NCI-H510A treated with DMSO at 0.1 percent for 48 hours (cell line): ENCODE measurements around the gene ZNF280C.

ENCODE experiments used
- DNase-seq: peaks from one replicate; lab custom pipeline; 2025; lab: John Stamatoyannopoulos, UW

ZNF280C gene

DNA sequence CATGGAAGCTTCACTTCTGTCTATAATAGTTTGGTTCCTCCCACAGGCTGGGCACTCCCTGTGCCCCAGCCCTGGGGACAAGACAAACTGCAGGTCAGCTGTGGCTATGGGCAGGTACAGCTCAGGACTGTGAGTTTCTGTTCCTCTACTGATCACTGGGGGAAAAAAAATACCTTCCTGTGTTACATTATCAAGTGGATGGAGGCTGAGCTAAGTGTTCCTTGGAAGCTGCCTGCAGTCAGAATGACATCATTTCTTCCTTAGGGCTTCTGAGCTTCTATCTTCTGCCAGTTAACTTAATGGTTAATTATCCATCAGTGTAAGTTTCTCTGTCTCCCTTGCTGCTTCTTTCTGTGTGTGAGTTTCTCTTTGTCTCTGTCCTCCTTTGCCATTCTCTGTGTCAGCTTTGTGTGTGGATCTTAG lies 92.3 kb downstream of the ZNF280C start:
- DNase-seq: no peak

DNA sequence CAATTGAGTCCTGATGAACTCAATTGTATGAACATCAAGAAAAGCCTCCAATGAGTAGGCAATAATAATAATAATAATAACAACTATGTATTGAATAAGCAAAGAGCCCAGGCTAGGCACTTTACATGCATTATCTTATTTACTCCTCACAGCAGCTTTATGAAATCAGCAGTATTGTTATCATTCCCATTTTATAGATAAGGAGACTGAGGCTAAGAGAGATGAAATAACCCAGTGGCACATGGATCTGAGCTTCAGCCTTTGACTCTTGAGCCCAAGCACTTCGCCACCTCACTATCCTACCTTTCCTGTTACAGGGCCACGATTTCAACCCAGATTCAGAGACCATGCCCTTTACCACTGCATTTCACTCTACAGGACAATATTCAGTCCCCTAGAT lies 93.8 kb downstream of the ZNF280C start:
- no peak for DNase-seq

DNA sequence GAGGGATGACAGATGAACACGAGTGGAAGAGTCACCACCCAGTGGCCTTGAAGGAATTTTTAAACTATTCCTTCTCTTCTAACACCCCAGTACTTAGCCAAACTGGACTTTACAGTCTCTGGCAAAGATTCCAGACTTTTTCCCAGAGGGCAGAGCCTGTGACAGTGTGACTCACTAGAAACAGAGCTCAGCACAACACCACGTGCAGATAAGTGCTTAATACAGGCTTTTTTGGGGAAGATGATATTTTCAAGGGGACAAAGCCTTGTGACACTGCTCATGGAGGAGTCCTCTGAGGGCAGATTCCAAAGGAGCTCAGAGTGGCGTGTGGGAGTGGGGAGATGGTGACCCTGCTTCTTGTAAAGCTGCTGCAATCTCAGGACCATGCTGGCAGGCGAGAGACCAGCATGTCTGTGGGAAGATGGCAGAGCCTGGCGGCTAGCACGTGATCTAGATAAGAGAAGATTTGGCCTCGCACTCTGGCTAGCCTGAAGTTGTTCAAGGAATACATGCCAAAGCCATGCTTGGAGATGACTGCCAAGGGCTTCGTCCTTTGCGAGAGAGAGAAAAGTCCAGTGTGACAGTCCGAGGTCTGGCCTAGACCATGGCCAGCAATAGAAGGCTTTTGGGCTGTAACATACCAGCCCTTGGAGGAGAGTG lies 94.5 kb downstream of the ZNF280C start:
- no peak for DNase-seq

DNA sequence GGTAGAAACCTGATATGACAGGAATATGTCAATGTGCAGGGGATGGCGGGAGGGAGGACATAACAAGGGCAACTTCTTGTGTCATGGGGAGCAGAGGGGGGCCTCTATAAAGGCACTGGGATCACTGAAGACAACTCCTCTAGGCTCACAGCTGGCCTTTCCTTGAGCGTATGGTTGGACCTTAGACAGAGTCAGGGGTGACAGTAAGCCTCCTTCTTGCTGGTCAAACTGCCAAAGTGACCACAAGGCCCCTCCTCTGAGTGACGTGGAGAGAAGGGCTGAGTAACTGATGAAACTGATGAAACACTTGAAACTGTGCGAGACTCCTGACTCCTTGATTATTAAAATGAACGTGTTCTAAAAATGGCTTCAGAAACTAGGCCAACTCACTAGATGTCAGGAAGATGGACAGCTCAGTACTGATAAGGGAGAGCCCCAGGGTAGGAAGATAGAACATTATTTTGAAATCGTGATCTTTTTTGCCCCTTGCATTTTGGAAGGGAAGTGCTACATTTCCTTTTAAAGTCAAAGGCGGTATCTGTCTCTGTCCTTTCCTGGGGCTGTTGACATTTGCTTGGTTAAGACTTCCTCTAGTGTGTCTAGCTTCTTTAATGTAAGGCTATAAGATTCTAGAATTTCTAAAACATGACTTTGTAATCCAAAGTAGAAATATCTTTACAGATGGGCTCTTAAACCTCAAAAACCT lies 95.4 kb downstream of the ZNF280C start:
- DNase-seq: no peak

DNA sequence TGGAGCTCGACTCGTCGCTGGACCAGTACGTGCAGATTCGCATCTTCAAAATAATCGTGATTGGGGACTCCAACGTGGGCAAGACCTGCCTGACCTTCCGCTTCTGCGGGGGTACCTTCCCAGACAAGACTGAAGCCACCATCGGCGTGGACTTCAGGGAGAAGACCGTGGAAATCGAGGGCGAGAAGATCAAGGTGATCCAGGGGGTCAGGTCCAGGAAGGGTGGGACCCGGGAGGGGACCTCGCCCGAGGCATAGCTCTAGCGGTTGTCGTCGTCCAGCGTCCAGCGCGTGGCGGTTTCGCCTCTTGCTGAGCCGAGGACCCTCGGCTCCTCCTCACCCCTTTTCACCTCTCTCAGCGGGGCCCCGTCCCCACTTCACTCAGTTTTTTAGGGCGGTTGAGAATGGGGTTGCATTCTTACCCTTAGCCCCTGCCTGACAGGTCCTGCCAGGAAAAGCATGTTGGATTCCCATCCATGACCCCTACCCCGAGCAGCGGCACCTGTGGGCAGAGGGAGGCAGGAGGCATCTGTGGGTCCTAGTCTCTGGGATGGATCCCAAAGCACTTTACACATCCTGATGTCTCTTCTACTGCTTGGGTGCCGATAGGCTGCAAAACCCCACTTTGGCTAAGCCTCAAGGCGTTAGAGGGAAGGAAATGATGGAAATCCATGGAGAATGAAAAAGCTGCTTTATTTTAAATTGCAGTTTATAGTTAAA lies 96.4 kb downstream of the ZNF280C start:
- no peak for DNase-seq

DNA sequence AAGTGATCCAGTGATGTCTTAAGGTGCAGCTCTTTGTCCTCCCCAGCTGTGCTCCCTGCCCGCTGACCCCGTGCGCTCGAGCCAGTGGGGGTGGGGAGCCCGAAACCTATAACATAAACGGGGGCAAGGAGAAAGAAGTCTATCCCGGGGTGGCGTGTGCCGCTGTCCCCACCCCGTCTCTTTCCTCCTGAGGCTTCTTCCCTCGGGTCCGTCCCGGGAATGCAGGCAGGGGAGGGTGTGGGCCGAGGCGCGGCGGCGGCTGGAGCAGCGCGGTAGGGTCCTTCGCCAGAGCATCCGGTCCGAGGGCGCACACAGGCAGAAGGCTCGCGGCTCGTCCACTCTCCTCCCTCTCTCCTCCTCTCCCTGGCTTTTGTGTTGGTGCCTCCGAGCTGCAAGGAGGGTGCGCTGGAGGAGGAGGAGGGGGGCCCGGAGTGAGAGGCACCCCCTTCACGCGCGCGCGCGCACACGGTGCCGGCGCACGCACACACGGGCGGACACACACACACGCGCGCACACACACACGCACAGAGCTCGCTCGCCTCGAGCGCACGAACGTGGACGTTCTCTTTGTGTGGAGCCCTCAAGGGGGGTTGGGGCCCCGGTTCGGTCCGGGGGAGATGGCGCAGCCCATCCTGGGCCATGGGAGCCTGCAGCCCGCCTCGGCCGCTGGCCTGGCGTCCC lies 97.1 kb downstream of the ZNF280C start, which contains the start of gene RAB33A:
Gene RAB33A, plus strand, starts transcription at position 517 of the 681 bp plus-strand sequence. Its CDS starts 101 bp downstream, at position 618.
- DNase-seq: peak; percentile 40

DNA sequence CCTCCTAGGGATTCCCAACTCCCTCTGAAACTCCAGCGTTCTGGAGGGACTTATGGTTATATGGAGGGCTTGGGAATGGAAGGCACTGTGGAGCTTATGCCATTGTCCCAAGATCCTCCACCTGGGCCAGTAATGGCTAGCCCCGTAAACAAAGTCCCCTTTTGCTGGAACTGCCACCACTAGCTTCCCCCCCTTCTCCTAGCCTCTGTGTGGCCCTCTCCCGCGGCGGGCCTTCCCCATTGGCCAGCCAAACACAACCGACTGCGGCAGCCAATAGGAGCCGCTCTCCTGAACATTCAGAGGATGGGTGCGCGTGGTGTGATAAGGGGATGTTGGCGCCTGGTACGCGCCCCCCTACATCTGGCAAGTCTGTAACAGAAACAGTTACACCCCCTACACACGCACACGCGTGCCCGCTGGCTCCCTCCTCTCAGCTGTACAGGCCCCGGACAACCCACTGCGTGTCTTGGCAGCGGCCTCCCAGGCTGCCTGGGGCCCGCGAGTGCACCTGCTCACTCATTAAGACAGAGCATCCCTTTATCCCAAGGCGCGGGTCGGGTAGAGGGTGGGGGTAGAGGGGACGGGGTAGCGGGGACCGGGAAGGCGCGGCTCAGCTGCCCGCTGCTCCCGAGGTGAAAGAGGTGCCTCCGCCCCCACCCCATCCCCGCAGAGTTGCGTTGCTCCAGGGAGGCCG lies 97.8 kb downstream of the ZNF280C start:
- DNase-seq: peak; percentile 83

DNA sequence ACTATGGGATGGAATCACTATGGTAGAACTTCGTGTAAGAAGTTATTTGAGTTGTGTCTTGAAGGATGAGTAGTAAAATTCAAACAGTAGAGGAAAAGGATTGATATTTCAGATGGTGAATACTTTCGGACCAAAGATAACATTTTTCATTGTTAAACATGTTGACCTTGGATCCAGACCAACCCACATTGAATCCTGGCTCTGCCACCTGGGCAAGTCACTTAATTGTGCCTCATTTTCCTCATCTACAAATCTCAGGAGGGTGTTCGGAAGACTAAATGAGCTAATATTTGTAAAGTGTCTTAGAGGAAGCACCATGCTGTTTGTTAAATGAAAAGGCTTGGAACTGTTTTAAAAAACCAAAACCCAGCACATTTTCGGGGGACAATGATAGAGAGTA lies 101.7 kb downstream of the ZNF280C start:
- no peak for DNase-seq

DNA sequence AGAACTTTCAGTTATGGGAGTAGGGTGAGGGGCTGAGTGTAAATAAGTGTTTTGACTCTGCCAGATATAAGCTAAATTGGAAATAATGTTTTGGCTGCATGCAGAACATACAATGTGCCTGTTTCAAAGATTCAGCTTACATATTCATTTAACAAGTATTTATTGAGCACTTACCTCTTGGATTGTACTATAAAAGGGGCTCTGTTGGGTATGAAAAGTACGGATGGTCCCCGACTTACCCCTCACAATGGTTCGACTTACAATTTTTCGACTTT lies 102.3 kb downstream of the ZNF280C start:
- DNase-seq: peak; percentile 10

DNA sequence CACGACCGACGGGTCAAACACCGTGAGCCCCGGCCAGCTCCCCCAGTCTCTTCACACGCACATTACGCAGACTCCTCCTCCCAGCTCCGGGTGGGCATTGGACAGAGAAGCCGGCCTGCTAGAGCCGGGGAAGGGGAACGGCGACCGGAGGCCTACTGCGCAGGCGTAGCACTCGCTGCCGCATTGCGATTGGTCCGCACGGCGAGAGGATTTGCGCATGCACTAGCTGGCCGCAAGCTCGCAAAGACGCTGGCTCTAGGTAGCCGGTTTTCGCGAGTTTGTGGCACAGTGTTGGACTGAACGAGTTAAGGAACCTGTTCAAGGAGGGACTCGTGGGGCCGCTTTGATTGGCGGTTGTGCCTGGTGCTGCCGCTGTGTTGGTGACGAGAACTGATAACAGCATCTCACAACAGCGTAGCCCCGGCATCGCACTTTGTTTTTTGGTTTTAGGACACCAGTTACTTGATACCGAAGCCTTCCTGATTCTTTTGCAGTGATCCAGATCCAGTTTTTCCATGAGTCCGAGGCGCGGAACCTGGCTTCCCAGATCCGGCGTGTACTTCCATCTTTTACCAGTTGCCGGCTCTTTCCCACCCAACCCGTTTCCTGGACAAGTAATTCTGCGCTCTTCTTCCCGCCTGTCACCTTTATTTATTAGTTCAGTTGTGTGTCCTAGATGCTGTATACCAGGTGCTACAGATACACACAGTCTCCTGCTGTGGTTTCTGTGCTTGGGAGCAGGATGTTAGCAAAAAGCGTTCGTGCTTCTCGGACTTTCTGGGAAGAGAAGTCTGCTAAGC lies 102.8 kb downstream of the ZNF280C start, which contains the start of gene AIFM1:
Gene AIFM1, minus strand, starts transcription at position 139 of the 800 bp plus-strand sequence. CDS start 185 bp downstream, outside the sequence.
- DNase-seq: peak; percentile 98

DNA sequence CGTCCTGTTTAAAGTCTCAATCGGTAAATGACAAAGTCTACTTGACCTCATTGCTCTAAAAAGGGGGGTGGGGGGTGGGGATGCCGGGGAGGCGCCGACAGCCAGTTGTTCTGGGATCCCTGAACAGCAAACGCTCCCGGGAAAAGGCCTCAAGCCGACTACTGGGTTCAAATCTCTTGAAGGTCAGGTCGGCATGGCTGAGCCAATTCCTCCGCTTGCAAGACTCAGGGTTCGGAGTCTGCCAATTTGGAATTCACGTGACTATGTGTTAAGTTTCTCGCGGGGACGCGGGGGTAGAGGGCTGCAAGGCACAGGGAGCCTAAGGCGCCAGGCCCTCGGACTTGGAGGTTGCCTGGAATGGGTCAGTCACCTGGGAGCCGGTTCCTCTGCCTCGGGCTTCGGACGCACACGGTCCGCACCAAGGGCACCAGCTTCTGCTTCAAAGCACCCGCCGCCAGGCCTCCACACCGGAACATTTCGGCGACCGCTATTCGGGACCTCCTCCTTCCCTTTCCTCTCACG lies 103.5 kb downstream of the ZNF280C start:
- DNase-seq: no peak

DNA sequence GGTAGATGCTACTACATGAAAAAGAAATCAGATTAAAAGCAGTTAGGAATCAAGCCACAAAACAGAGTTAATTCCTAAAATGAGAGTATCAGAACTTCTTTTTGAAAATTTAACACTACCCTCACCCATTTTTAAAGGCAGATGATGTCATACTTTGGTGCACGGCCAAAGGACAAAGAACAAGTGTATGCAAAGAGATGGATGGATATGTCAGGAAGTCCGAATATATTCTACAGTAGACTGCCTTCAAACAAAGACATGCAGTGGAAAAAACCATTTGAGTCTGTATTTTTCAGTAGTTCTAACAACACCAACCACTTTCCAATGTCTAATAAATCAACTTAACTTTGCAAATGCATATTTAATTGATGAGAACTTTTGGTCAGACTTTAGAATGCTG lies 105.3 kb downstream of the ZNF280C start:
- no peak for DNase-seq

DNA sequence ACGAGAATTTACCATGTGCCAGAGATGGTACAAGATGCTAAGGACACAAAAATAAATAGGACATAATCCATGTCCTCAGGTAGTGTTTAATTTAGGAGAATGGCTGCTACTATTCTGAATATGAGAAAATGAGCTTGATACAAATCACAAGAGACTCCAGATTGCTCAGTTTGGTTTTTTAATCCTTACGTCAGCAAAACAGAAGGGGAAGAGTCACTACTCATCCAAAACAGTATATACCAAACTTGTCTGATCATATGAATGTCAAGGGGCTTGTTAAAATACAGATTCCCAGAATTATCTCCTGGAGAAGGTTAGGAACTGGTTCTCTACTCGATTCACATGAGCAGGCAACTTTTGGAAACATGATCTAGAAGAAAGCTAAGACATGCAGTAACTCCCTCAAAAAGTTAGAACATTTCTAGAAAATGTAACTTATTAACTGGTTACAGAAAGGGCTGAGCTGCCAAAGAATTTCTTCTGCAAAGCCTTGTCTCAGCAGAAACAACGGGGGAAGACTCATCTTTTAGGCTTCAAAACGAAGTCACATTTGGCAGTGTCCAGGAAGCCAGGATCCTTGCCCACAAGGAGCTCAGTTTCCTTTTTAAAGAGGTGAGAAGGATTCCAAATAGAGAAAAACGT lies 106.5 kb downstream of the ZNF280C start:
- DNase-seq: no peak

DNA sequence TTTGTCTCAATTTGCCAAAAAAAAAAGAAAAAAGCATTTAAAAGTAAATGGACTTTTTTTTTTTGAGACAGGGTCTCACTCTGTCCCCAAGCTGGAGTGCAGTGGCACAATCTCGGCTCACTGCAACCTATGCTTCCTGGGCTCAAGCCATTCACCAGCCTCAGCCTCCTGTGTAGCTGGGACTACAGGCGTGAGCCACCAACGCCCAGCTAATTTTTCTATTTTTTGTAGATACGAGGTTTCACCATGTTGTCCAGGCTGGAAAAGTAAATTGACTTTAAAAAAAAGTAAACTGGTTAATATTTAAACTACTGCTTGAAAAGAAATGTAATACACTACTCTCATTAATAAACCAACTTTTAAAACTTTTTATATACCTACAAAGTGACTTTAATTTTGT lies 108.9 kb downstream of the ZNF280C start:
- no peak for DNase-seq

DNA sequence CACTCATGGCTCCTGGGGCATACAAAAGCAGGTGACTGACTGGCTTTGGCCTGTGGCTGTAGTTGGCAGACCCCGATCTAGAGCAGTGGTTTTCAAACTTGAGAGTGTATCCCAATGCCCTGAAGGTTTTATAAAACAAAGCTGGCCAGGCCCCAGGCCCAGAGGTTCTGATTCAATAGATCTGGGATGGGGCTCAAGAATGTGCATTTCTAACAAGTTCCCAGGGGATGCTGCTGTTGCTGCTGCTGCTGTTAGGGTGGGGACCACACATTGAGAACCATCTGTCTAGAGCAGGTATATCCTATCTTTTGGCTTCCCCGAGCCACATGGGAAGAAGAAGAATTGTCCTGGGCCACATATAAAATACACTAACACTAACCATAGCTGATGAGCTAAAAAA lies 110.4 kb downstream of the ZNF280C start:
- DNase-seq: no peak

DNA sequence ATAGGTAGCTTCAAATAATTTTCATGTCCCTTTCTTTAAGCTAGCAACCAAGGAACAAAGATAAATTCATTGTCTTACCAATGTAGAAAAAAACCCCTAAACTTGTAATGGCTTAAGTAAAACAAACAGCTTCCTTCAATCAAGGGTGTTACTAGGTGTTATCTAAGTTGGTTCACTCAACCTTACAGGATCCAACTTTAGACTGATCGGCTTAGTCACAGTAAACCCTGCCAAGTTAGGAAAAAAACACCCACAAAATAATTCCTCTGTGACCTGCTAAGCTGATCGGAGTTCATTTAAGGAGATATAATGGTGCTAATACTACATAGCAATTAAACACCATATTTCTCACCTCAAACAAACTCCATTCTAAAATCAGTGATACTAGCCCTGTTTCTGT lies 113.1 kb downstream of the ZNF280C start:
- no peak for DNase-seq
